Left ventricle myocardium superior (tissue), 1 donor: Measurements from ENCODE around the gene AKR7A3. TPM values are rescaled to one million over a fixed set of nuclear protein-coding genes. Genes with fewer than 3 reads are reported as not detected.

ENCODE experiments used
- ATAC-seq: fragments of 200-7000 bp; cut with Tn5 transposase; one replicate; pipeline ENCODE4 v1.9.1; 2020; ENCODE audit warnings: mild to moderate bottlenecking, moderate library complexity
- DNase-seq: peaks from one replicate; pipeline ENCODE4 v3.0.0-alpha.2; 2020
- intact Hi-C: fragments of 100-400 bp; cut with micrococcal nuclease; formaldehyde crosslinking; loops from one replicate; pipeline ENCODE4 v1.11.0; 2022
- total RNA-seq: library from RNA; stranded (reverse); fragmentation: NEBNext Ultra II Directional; extraction: Animal tissue kit (Norgen Biotek cat#: 25700); gene quantifications from one replicate; pipeline ENCODE4 v1.2.1, GENCODE V29; 2021
- donor health status: DM: no; HTN: yes; CAD: no; lungs with severe emphysema.

The AKR7A3 gene
- total RNA-seq, 1 donor from 2014 or later: 0.20 TPM

- intact Hi-C loops: no loop called here
- DNase-seq: peak; percentile 15
Observed at GRCh38 chr1:19322481-19322880, 33.9 kb upstream of the AKR7A3 start.

GRCh38 chr1:19321071-19321470 is 32.5 kb upstream of the AKR7A3 start:
- intact Hi-C loops: no loop called here
- no peak for ATAC-seq
- no peak for DNase-seq

More at GRCh38 chr1:19322481-19322880, 33.9 kb upstream of the AKR7A3 start:
- ATAC-seq: no peak

- DNase-seq: no peak
- no peak for ATAC-seq
- intact Hi-C loops: no loop called here
Observed at GRCh38 chr1:19319196-19319595, 30.6 kb upstream of the AKR7A3 start.

- no peak for ATAC-seq
- intact Hi-C loops: no loop called here
- no peak for DNase-seq
Observed at GRCh38 chr1:19317126-19317910, 28.7 kb upstream of the AKR7A3 start.

GRCh38 chr1:19315378-19316198 is 27.0 kb upstream of the AKR7A3 start:
- ATAC-seq (no peak), DNase-seq (no peak)
- intact Hi-C loops: no loop called here

- DNase-seq (no peak), ATAC-seq (no peak)
- intact Hi-C loops: no loop called here
Observed at GRCh38 chr1:19313961-19314882, 25.7 kb upstream of the AKR7A3 start.

GRCh38 chr1:19313636-19313959 is 25.0 kb upstream of the AKR7A3 start:
- ATAC-seq (no peak), DNase-seq (no peak)
- intact Hi-C loops: no loop called here

GRCh38 chr1:19312782-19313635 is 24.4 kb upstream of the AKR7A3 start:
- ATAC-seq: no peak
- intact Hi-C loops: no loop called here

GRCh38 chr1:19311931-19312781 is 23.6 kb upstream of the AKR7A3 start, which contains the start of the genes AKR7A2 and SLC66A1:
AKR7A2 (minus strand) TSS chr1:19312144; CDS start chr1:19312124, 20 bp downstream.
SLC66A1 (plus strand) TSS chr1:19312326; CDS start chr1:19317678, 5,352 bp downstream.
- ATAC-seq: peak; percentile 97
- DNase-seq: peak; percentile 97
- intact Hi-C loops: no loop called here

More at GRCh38 chr1:19312782-19313635, 24.4 kb upstream of the AKR7A3 start:
- no peak for DNase-seq

- DNase-seq (no peak), ATAC-seq (no peak)
- intact Hi-C loops: no loop called here
Observed at GRCh38 chr1:19311503-19311930, 22.9 kb upstream of the AKR7A3 start.

- intact Hi-C loops: no loop called here
- ATAC-seq (no peak), DNase-seq (no peak)
Observed at GRCh38 chr1:19310720-19311502, 22.3 kb upstream of the AKR7A3 start.

GRCh38 chr1:19310061-19310460 is 21.5 kb upstream of the AKR7A3 start:
- intact Hi-C loops: no loop called here
- ATAC-seq (no peak), DNase-seq (no peak)

GRCh38 chr1:19309123-19309813 is 20.7 kb upstream of the AKR7A3 start:
- no peak for ATAC-seq
- no peak for DNase-seq
- intact Hi-C loops: no loop called here

- DNase-seq (no peak), ATAC-seq (no peak)
- intact Hi-C loops: no loop called here
Observed at GRCh38 chr1:19308509-19308907, 19.9 kb upstream of the AKR7A3 start.

GRCh38 chr1:19307794-19308508 is 19.4 kb upstream of the AKR7A3 start:
- ATAC-seq (no peak), DNase-seq (no peak)
- intact Hi-C loops: no loop called here

GRCh38 chr1:19306941-19307340 is 18.4 kb upstream of the AKR7A3 start:
- DNase-seq (no peak), ATAC-seq (no peak)
- intact Hi-C loops: no loop called here
